ENCODE measurements around the gene AMD1. TPM values are rescaled to one million over a fixed set of nuclear protein-coding genes. Genes with fewer than 3 reads are reported as not detected.

AMD1 gene
- total and polyA plus RNA-seq, 9 of the 15 experiments (the other 6 are each of a cell fraction or from before 2014, with no cell fraction given), result 60.0 to 151 (median 85.6) TPM

GRCh38 chr6:110873981-110874879, at the start of gene AMD1 (continued):
- no peak for TF ChIP-seq ZNF133 (CRISPR knock-in tag; IDR thresholded peaks at IDR 0.05)
- no peak for TF ChIP-seq MCM2 (IDR thresholded peaks at IDR 0.05; ENCODE audit: low read depth)
- TF ChIP-seq MYBL2 (IDR thresholded peaks at IDR 0.05; ENCODE audit: low read depth), result no peak
- TF ChIP-seq MYBL2 (CRISPR knock-in tag; IDR thresholded peaks at IDR 0.05; ENCODE audit: borderline replicate concordance), result no peak
- peak; percentile 93 for TF ChIP-seq LCOR (CRISPR knock-in tag; IDR thresholded peaks at IDR 0.05)
- TF ChIP-seq SIX5 (IDR thresholded peaks at IDR 0.05; ENCODE audit: borderline replicate concordance in 1 of 2, insufficient read depth in 1 of 2, low read depth in 1 of 2, low read length in 2 of 2), result no peak
- TF ChIP-seq XRCC4 (IDR thresholded peaks at IDR 0.05; ENCODE audit: extremely low read depth, insufficient read depth, insufficient read length), result no peak
- TF ChIP-seq MAFK (IDR thresholded peaks at IDR 0.05; ENCODE audit: low read length), result peak; percentile 34
- TF ChIP-seq ZFP91 (CRISPR knock-in tag; IDR thresholded peaks at IDR 0.05), result no peak
- TF ChIP-seq SMAD3 (CRISPR knock-in tag; conservative IDR thresholded peaks at IDR 0.05), result no peak
- no peak for TF ChIP-seq STAT6 (CRISPR knock-in tag; IDR thresholded peaks at IDR 0.05)
- 0 out of 4 replicates have a peak, but pooled peaks of 1 of the 2 experiments have one; percentile 9 for TF ChIP-seq ETV6 (IDR thresholded peaks at IDR 0.05; ENCODE audit: borderline replicate concordance in 1 of 2, low read depth in 2 of 2, low read length in 1 of 2)
- TF ChIP-seq ETV6 (CRISPR knock-in tag; IDR thresholded peaks at IDR 0.05; ENCODE audit: borderline replicate concordance), result no peak
- TF ChIP-seq TGIF2 (CRISPR knock-in tag; IDR thresholded peaks at IDR 0.05), result no peak; the same call in 1 of the 2 replicates
- TF ChIP-seq CBX8 (IDR thresholded peaks at IDR 0.05; ENCODE audit: borderline replicate concordance, extremely low read depth, low read depth, low read length, poor library complexity, severe bottlenecking), result no peak
- TF ChIP-seq ZZZ3 (IDR thresholded peaks at IDR 0.05), result no peak
- TF ChIP-seq ZNF121 (CRISPR knock-in tag; conservative IDR thresholded peaks at IDR 0.05), result no peak
- 0 out of 2 replicates have a peak, but pooled peaks have one; percentile 37 for TF ChIP-seq SPI1 (IDR thresholded peaks at IDR 0.05; ENCODE audit: borderline replicate concordance, low read depth, low read length)
- peak; percentile 97 for TF ChIP-seq TAF9B (IDR thresholded peaks at IDR 0.05; ENCODE audit: partially characterized antibody)
- no peak for TF ChIP-seq ZNF354B (CRISPR knock-in tag; IDR thresholded peaks at IDR 0.05)
- TF ChIP-seq ELF2 (CRISPR knock-in tag; IDR thresholded peaks at IDR 0.05), result no peak
- TF ChIP-seq U2AF1 (optimal IDR thresholded peaks at IDR 0.05; ENCODE audit: low read depth, low read length), result no peak
